Peyer's patch (tissue), 4 donors: ENCODE data around the gene ATP2B1.

Experiments
- CTCF ChIP-seq, 6 experiments: fragments of 450-650 bp in 4 of 6; fragments of 200-600 bp in 2 of 6; sonication (generic) in 1 of 6; IDR thresholded peaks; one replicate each; pipeline ENCODE4 v1.5.1; 2017 to 2019; ENCODE audit warnings: antibody characterized with exemption in 6 of 6, mild to moderate bottlenecking in 3 of 6, moderate library complexity in 1 of 6
- POLR2A ChIP-seq, 2 donors: fragments of 450-650 bp; IDR thresholded peaks; one replicate each; pipeline ENCODE4 v1.5.1; 2017; ENCODE audit warnings: antibody characterized with exemption in 2 of 2, mild to moderate bottlenecking in 2 of 2, moderate library complexity in 2 of 2

GRCh38 chr12:89568484-89568883 is 140.2 kb downstream of the ATP2B1 start:
- TF ChIP-seq CTCF (IDR thresholded peaks at IDR 0.05) (no peak), POLR2A (IDR thresholded peaks at IDR 0.05) (no peak)
